Neuronal stem cell (in vitro differentiated cells): ENCODE results near the gene SLC34A3.
A peak's percentile ranks its signal among the peaks of the same experiment; 100 is the strongest.

ENCODE experiments used
- DNase-seq: peaks from one replicate; pipeline ENCODE4 v3.0.0-alpha.2; 2013; ENCODE audit warnings: low spot score
- H2AFZ ChIP-seq: one replicate; pipeline ENCODE4 v1.6.1; 2013; ENCODE audit warnings: mild to moderate bottlenecking, low read length, inconsistent platforms
- H2AK5ac ChIP-seq: 2 replicates; pipeline ENCODE4 v1.6.1; 2013; ENCODE audit warnings: low read depth, mild to moderate bottlenecking, inconsistent platforms, low read length, moderate library complexity, mixed read lengths
- H2BK120ac ChIP-seq: 2 replicates; pipeline ENCODE4 v1.6.1; 2013; ENCODE audit warnings: low read depth, mild to moderate bottlenecking, inconsistent platforms, low read length, moderate library complexity, mixed read lengths
- H2BK12ac ChIP-seq: one replicate; pipeline ENCODE4 v1.6.1; 2013; ENCODE audit warnings: low read length, inconsistent platforms
- H2BK15ac ChIP-seq: 2 replicates; pipeline ENCODE4 v1.6.1; 2013; ENCODE audit warnings: mild to moderate bottlenecking, low read length, inconsistent platforms, mixed read lengths
- H2BK5ac ChIP-seq: one replicate; pipeline ENCODE4 v1.6.1; 2013; ENCODE audit warnings: inconsistent platforms, mild to moderate bottlenecking, low read length, moderate library complexity
- H3K14ac ChIP-seq: one replicate; pipeline ENCODE4 v1.6.1; 2013; ENCODE audit warnings: low read length, inconsistent platforms
- H3K18ac ChIP-seq: 2 replicates; pipeline ENCODE4 v1.6.1; 2013; ENCODE audit warnings: low read length, inconsistent platforms
- H3K23ac ChIP-seq: 2 replicates; pipeline ENCODE4 v1.6.1; 2013; ENCODE audit warnings: low read depth, mild to moderate bottlenecking, mixed read lengths, low read length, inconsistent platforms; ENCODE audit not compliant: poor library complexity
- H3K27ac ChIP-seq: replicated peaks from 3 replicates; pipeline ENCODE4 v1.5.1; 2013; ENCODE audit warnings: low read length, inconsistent platforms
- H3K27me3 ChIP-seq, 3 experiments: 2 replicates each; pipeline ENCODE4 v1.6.1; 2013; ENCODE audit warnings: low read length in 3 of 3, mild to moderate bottlenecking in 2 of 3, inconsistent platforms in 1 of 3, low read depth in 1 of 3, mixed read lengths in 1 of 3, moderate library complexity in 1 of 3; ENCODE audit not compliant: control insufficient read depth in 3 of 3, insufficient read depth in 3 of 3
- H3K36me3 ChIP-seq, 2 donors: replicated peaks in 1 of 2; 2 replicates each; pipeline ENCODE4 v1.6.1; 2013; ENCODE audit warnings: low read length in 2 of 2; ENCODE audit not compliant: control insufficient read depth in 2 of 2, insufficient read depth in 2 of 2
- H3K4ac ChIP-seq: 2 replicates; pipeline ENCODE4 v1.6.1; 2013; ENCODE audit warnings: inconsistent platforms, mild to moderate bottlenecking, low read length, moderate library complexity
- H3K4me1 ChIP-seq, 2 donors: 1 replicate in 1 of 2; 2 replicates in 1 of 2; pipeline ENCODE4 v1.6.1; 2013; ENCODE audit warnings: low read length in 2 of 2, low read depth in 1 of 2; ENCODE audit not compliant: control insufficient read depth in 2 of 2, insufficient read depth in 1 of 2
- H3K4me2 ChIP-seq: one replicate; pipeline ENCODE4 v1.6.1; 2013; ENCODE audit warnings: mild to moderate bottlenecking, low read length, inconsistent platforms; ENCODE audit not compliant: insufficient read depth, poor library complexity, severe bottlenecking
- H3K4me3 ChIP-seq, 2 donors: 2 replicates each; pipeline ENCODE4 v1.5.1; 2013; ENCODE audit warnings: low read length in 2 of 2, mild to moderate bottlenecking in 2 of 2, inconsistent platforms in 1 of 2, moderate library complexity in 1 of 2
- H3K79me1 ChIP-seq: one replicate; pipeline ENCODE4 v1.6.1; 2013; ENCODE audit warnings: low read depth, mild to moderate bottlenecking, inconsistent platforms, low read length, moderate library complexity
- H3K9ac ChIP-seq: one replicate; pipeline ENCODE4 v1.6.1; 2013; ENCODE audit warnings: mild to moderate bottlenecking, low read depth, low read length, inconsistent platforms; ENCODE audit not compliant: poor library complexity
- H3K9me3 ChIP-seq, 2 donors: replicated peaks in 1 of 2; 2 replicates each; pipeline versions ENCODE3 to v1.6.1; 2013; ENCODE audit warnings: low read length in 2 of 2, mild to moderate bottlenecking in 2 of 2, inconsistent platforms in 1 of 2, low read depth in 1 of 2, mixed read lengths in 1 of 2, moderate library complexity in 1 of 2; ENCODE audit not compliant: control insufficient read depth in 2 of 2, insufficient read depth in 1 of 2
- H4K8ac ChIP-seq: one replicate; pipeline ENCODE4 v1.6.1; 2013; ENCODE audit warnings: low read depth, mild to moderate bottlenecking, inconsistent platforms, low read length, moderate library complexity
- H4K91ac ChIP-seq: one replicate; pipeline ENCODE4 v1.6.1; 2013; ENCODE audit warnings: low read length, low read depth, mild to moderate bottlenecking, inconsistent platforms; ENCODE audit not compliant: poor library complexity
- WGBS, 2 donors: extraction: QIAGEN DNeasy Blood & Tissue Kit; methylation state at CpG; one replicate each; pipeline ENCODE4 v1.1.7; 2013; ENCODE audit warnings: missing lambda C conversion rate in 2 of 2, mixed read lengths in 1 of 2; ENCODE audit not compliant: insufficient read length in 2 of 2, insufficient replicate concordance in 1 of 2; ENCODE audit errors: extremely low coverage in 2 of 2; 5-methylcytosine and 5-hydroxymethylcytosine counted together

Gene SLC34A3

GRCh38 chr9:137280474-137281344 is 50.0 kb downstream of the SLC34A3 start:
- H2BK15ac ChIP-seq, result peak overlapping the region; percentile 94
- peak overlapping the region; percentile 31 for H3K23ac ChIP-seq
- peak overlapping the region; percentile 81 for H2BK120ac ChIP-seq
- peak overlapping the region; percentile 98 for H2AK5ac ChIP-seq
- H3K79me1 ChIP-seq, result peaks cover 5% of the 10 kb centered on the region
- H3K36me3 ChIP-seq, result peaks cover 0 to 7% of the 10 kb centered on the region in 2 donors
- H3K4ac ChIP-seq, result no peak overlapping the region
- H4K8ac ChIP-seq, result peak overlapping the region; percentile 65
- peaks cover 3 to 12% of the 10 kb centered on the region in 2 donors for H3K9me3 ChIP-seq
- H3K4me1 ChIP-seq, result peaks cover 11 to 22% of the 10 kb centered on the region in 2 donors
- H2BK12ac ChIP-seq, result peak overlapping the region; percentile 84
- H3K14ac ChIP-seq, result peak overlapping the region; percentile 94
- peak overlapping the region; percentile 99 for H3K18ac ChIP-seq
- H3K4me2 ChIP-seq, result peak overlapping the region; percentile 76
- no peak for DNase-seq
- H2BK5ac ChIP-seq, result peak overlapping the region; percentile 82
- no peak overlapping the region for H4K91ac ChIP-seq
- no peak overlapping the region for H3K27ac ChIP-seq
- H3K9ac ChIP-seq, result peak overlapping the region; percentile 88
- no peak overlapping the region for H2AFZ ChIP-seq
- WGBS, 2 donors, result no CpG with 5 or more reads among the region's 85 CpGs
- peaks cover 0 to 39% (median 9%) of the 10 kb centered on the region in 3 experiments for H3K27me3 ChIP-seq
- peak overlapping the region in 1 of 2 donors; percentile 81 for H3K4me3 ChIP-seq

- DNase-seq, result peak; percentile 37
- Histone ChIP-seq H3K4me3 (peak overlapping the region in 1 of 2 donors; percentile 81), H3K9ac (peak overlapping the region; percentile 77), H2BK12ac (no peak overlapping the region), H3K36me3 (peaks cover 0 to 7% of the 10 kb centered on the region in 2 donors), H3K4me1 (peaks cover 11 to 18% of the 10 kb centered on the region in 2 donors), H4K91ac (no peak overlapping the region), H2AFZ (no peak overlapping the region), H4K8ac (no peak overlapping the region), H3K9me3 (peaks cover 3 to 12% of the 10 kb centered on the region in 2 donors), H3K18ac (peak overlapping the region; percentile 97), H3K27ac (no peak overlapping the region), H3K14ac (peak overlapping the region; percentile 96), H3K4me2 (peak overlapping the region; percentile 76), H3K23ac (peak overlapping the region; percentile 31), H3K79me1 (peaks cover 5% of the 10 kb centered on the region), H3K4ac (no peak overlapping the region), H2BK120ac (peak overlapping the region; percentile 54), H2BK15ac (peak overlapping the region; percentile 92), H3K27me3 (peaks cover 0 to 39% (median 9%) of the 10 kb centered on the region in 3 experiments), H2BK5ac (no peak overlapping the region), H2AK5ac (peak overlapping the region; percentile 98)
- WGBS, 2 donors, result no CpG with 5 or more reads among the region's 39 CpGs
Measured at GRCh38 chr9:137281345-137282116, 50.8 kb downstream of the SLC34A3 start.
